Measurements from ENCODE around the gene IP6K3.

IP6K3 gene

GRCh38 chr6:33694977-33695376 lies 51.7 kb downstream of the IP6K3 start:
- TF ChIP-seq CTCF (conservative IDR thresholded peaks at IDR 0.05) = no peak
- no peak for TF ChIP-seq ZFX (IDR thresholded peaks at IDR 0.05)
- no peak overlapping the region for H3K27ac ChIP-seq

GRCh38 chr6:33694401-33694931 lies 52.2 kb downstream of the IP6K3 start:
- TF ChIP-seq CTCF (conservative IDR thresholded peaks at IDR 0.05) (no peak), ZFX (IDR thresholded peaks at IDR 0.05) (no peak)
- H3K27ac ChIP-seq = no peak overlapping the region; the same call in 1 of the 2 replicates

GRCh38 chr6:33693186-33694105 lies 53.3 kb downstream of the IP6K3 start:
- H3K27ac ChIP-seq = peak overlapping the region; percentile 1; the same call in 1 of the 2 replicates
- no peak for TF ChIP-seq CTCF (conservative IDR thresholded peaks at IDR 0.05)
- no peak for TF ChIP-seq ZFX (IDR thresholded peaks at IDR 0.05)

GRCh38 chr6:33692760-33693158 lies 53.9 kb downstream of the IP6K3 start:
- TF ChIP-seq CTCF (conservative IDR thresholded peaks at IDR 0.05) = no peak
- no peak for TF ChIP-seq ZFX (IDR thresholded peaks at IDR 0.05)
- H3K27ac ChIP-seq = no peak overlapping the region

- no peak overlapping the region for H3K27ac ChIP-seq
- TF ChIP-seq CTCF (conservative IDR thresholded peaks at IDR 0.05) (no peak), ZFX (IDR thresholded peaks at IDR 0.05) (no peak)
Measured at GRCh38 chr6:33692078-33692759, 54.5 kb downstream of the IP6K3 start.

- no peak for TF ChIP-seq CTCF (conservative IDR thresholded peaks at IDR 0.05)
- TF ChIP-seq ZFX (IDR thresholded peaks at IDR 0.05) = no peak
- no peak overlapping the region for H3K27ac ChIP-seq
Measured at GRCh38 chr6:33691456-33692077, 55.1 kb downstream of the IP6K3 start.

Measured in C4-2B (cell line).